NCI-H146 treated with DMSO at 0.1 percent for 48 hours (cell line): ENCODE results near the gene UROC1.

Experiments used
- DNase-seq: peaks from one replicate; lab custom pipeline; 2025; ENCODE audit not compliant: unreplicated experiment; lab: John Stamatoyannopoulos, UW

UROC1 gene

GRCh38 chr3:126517986-126518778 is 609 bp upstream of the UROC1 start:
- DNase-seq, result peak; percentile 55

DNA sequence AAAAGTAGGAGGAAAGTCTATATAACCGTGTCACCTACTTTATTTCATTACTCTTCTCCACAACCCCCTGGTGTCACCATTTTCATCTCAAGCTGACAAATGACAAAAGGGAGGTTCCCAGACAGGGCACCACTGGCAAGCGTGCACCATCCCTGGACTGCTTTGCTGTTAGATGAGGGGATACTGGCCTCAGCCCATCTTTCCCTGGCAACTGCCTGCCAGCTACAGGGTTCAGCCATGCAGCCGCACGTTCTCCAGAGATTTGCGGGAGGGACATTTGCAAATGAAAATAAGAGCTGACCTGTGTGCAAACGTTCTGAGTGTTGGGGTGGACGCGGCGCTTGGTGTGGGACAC is 660 bp downstream of the UROC1 start:
- DNase-seq, result no peak

DNA sequence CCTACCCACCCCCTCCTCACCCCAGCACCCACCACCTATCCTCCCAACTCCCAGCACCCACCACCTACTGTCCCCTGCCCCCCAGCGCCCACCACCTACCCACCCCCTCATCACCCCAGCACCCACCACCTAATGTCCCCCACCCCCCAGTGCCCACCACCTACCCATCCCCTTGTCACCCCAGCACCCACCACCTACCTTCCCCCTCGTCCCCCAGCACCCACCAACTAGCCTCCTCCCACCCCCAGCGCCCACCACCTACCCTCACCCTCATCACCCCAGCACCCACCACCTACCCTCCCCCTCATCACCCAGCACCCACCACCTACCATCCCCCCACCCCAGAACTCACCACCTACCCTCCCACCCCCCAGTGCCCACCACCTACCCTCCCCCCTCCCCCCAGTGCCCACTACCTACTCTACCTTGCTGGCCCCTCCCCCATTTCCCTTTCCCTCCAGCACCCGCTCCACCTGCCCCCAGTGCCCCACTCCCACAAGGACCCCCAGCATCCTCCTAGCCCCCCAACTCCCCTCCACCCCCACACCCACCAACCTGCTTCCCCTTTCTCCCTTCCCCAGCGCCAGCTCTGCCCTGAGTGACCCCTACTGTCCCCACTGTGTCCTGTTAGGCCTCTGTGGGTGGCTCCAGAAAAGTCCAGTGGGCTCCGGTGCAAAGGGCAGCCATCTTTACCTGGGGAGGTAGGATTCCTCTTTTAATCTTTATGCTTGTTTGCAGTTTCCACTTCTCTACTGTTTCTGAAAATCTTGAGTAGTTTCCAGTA is 1.2 kb downstream of the UROC1 start:
- DNase-seq, result no peak

DNA sequence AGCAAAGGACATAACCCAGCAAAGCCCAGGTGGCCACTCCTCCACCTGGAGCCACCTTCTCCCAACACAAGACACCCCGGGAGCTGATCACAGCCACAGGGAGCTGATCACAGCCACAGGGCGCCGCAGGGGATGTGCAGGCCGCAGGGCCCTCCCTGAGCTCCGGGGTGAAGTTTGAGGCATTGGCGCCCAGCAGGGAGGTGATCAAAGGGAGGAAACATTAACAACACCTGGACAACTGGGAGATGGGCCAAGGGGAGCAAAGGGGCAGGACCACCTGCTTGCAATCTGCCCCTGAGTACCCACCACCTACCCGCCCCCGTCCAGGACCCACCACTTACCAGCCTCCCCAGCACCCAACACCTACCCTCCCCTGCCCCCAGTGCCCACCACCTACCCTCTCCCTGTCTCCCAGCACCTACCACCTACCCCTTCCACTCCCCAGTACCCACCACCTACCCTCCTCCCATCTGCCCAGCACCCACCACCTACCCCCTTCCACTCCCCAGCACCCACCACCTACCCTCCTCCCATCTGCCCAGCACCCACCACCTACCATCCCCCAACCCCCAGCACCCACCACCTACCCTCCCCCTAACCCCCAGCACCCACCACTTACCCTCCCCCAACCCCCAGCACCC is 2.4 kb downstream of the UROC1 start:
- DNase-seq, result peak; percentile 92

DNA sequence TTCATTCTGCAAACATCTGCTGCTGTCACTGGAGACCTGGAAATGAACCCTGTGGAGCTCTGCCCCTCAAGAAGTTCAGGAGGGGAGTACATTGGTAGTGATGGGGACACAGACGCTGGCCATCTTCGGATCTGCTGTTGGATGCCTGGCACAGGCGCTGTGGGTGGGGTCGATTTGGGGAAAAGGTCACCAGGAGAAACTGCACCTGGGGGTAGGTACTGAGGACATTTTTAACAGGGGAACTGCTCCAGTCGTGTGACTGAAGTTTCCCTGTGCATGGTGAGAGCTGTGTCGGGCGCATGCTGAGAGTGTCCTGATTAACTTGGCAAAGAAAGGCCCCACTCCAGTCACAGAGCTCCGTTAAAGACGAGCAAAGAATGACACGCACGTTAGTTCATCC is 3.4 kb downstream of the UROC1 start:
- DNase-seq, result no peak

DNA sequence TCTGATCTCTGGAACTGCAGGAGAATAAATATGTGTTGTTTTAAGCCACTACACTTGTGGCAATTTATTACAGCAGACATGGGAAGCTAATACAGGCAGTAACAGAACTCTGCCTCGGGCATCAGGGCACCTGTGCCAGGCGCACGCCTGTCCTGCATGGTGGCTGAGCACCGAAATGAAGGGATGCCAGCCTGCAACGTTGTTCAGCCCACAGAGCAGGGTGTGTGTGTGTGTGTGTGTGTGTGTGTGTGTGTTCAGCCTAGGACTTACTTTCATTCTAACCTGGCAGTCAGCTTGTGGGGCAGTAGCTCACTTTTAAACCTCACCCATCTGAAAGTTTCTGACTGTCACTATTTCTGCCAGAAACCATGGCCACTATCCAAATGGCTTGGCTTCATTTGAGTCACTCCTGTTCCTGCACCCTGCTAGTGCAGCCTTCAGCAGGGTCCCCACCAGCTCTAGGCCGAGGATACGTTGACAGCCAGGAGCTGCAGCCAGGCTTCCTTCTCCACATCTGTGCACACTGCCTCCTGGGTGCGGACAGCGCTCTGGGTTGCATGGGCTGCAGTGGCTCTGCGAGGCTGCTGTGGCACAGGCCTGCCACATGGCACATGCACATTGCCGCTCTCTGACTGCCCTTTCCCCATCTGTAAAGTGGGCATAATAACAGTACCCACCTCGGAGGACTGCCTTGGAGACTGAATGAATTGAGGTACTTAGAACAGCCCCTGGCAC is 4.5 kb downstream of the UROC1 start:
- DNase-seq, result no peak

DNA sequence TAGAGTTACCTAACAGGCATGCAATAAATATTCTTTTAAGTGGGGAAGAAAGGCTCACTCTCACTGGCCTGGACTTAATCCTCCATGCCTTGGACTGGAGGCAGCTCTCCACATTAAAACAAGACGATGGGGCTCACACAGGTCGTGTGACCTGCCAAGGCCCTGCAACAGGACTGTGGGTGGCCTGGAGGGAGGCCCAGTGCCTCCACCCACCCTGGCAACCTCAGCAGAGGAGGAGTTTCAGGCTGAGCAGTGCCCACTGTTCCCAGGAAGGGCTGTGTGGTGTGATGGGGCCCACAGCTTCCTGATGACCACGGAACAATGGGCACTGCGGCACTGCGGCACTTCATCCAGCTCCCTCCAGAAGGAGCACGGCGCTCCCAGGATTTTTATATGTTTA is 5.5 kb downstream of the UROC1 start:
- DNase-seq, result no peak

GRCh38 chr3:126511291-126511690 is 6.3 kb downstream of the UROC1 start:
- no peak for DNase-seq

DNA sequence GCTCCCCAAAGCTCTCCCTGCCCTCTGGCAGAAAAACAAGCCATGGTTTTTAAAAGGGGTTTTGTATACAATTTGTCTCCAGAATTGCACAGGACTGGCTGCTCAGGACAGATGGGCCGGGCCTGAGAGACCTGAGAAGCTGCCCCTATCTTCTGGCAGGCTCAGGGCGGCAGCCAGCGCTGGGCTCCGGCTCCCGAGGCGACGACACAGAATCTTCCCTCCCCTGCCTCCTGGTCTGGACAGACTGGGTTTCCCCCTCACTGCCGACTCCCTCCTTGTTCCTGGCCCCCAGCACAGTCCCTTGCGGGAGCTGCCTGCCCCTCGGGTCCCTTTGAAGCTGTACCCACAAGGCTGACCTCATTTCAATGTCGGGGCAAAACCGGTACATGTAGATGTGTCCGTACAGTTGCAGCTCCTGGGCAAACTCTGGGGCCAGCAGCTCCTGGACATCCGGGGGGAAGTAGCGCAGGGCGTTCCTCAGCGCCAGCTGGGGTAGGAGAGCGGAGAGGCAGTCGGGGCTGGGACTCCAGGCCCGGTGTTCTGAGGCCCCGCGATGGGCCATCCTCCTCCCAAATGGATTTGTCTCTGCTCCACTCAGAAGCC is 7.2 kb downstream of the UROC1 start:
- no peak for DNase-seq

DNA sequence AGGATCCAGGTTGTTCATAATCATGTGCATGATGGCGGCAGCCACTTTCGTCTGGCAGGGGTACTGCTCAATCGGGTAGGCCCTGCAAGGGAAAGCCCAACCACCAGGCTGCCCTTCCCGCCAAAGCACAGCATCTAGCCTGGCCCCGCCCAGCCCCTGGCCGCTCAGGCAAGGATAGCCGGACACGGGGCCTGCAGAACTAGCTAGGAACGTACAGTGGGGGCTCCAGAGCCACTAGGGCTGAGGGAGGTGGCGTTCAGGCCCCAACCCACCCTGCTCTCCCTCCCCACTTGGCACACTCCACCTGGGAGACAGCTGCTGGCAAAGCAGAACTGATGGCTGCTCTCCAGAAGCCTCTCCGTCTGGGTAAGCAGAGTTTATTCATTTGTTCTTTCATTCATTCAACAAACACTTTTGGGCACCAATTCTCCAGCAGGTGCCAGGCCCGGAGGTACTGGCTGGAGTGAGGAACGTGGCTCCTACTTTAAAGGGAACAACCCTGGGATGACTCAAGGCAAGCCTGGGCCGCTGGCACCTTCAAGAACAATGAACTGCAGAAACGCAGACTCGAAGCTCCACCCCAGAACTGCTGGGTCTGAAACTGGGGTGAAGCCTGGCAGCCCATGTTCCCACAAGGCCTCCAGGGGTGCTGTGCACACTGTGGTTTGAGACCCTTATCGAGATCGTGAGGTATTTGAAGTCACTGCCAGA is 7.8 kb downstream of the UROC1 start:
- DNase-seq, result no peak

GRCh38 chr3:126508564-126508964 is 9.0 kb downstream of the UROC1 start:
- no peak for DNase-seq

GRCh38 chr3:126507886-126508285 is 9.7 kb downstream of the UROC1 start:
- DNase-seq, result no peak

DNA sequence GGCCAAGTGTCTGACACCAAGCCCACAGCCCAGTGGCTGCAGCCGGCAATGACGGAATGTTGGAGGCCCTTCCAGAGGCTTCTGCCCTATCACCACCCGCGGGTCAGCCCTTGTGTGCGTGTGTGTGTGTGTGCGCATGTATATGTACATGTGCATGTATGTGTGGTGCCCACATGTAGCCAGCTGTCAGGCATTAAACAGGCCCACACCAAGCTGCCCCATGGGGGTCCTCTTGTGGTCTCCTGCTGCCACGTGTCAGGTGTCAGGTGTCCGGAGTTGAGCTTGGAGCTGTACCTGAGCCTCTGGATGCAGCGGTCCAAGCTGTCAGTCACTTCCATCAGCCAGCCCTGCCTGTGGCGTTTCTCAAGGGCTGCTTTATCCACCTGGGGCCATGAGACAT is 13.9 kb downstream of the UROC1 start:
- DNase-seq, result no peak

- DNase-seq, result no peak
These were observed 14.9 kb downstream of the UROC1 start for GRCh38 chr3:126502656-126503055.

GRCh38 chr3:126501736-126502135 is 15.8 kb downstream of the UROC1 start:
- no peak for DNase-seq

- no peak for DNase-seq
These were observed 16.5 kb downstream of the UROC1 start for GRCh38 chr3:126501054-126501453.

DNA sequence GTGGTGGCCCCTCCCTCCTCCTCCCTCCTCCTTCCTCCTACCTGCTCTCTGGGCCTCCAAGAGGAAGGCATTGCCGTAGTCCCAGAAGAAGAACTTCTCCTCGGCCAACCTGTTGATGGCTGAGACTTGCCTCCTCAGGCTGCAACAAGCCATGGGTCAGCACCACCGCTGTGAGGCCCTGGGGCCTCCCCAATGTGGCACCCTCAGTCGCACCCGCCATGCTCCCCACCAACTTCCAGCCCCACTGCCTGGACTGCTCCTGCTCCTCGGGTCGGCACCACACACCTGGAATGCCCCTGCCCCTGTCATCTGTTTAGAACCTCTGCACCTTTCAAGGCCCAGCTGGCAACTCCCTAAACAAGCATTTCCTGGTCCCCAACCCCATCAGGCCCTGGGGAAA is 17.6 kb downstream of the UROC1 start:
- no peak for DNase-seq

- DNase-seq, result no peak
These were observed 18.2 kb downstream of the UROC1 start for GRCh38 chr3:126499401-126499800.

GRCh38 chr3:126498929-126499328 is 18.6 kb downstream of the UROC1 start:
- peak; percentile 30 for DNase-seq

GRCh38 chr3:126498461-126498860 is 19.1 kb downstream of the UROC1 start:
- DNase-seq, result no peak
